Heart left ventricle (tissue), 13 donors: Measurements from ENCODE around the gene ROBO1.

Source experiments
- CTCF ChIP-seq, 12 donors: fragments of 200-600 bp; sonication (generic) in 4 of 12; IDR thresholded peaks; one replicate each; pipeline versions ENCODE4 v1.5.0 to v1.8.0; 2018 to 2022; ENCODE audit warnings: antibody characterized with exemption in 12 of 12, mild to moderate bottlenecking in 5 of 12
- POLR2A ChIP-seq, 2 donors: fragments of 450-650 bp; IDR thresholded peaks; one replicate each; pipeline ENCODE4 v1.6.1; 2017; ENCODE audit warnings: antibody characterized with exemption in 2 of 2, mild to moderate bottlenecking in 2 of 2, moderate library complexity in 2 of 2
- donor health status: ischemic (EF 13 %, LVEDD 7.1; RV severe dilation, severe dysfunction).
- donor health status: DM: no; HTN: yes; CAD: no.
- donor health status: DM: no; HTN: no; CAD: no.
- donor health status: ischemic (EF 25% LVEDD 6.9; RV normal size, moderate dysfunction).
- donor health status: ischemic (EF 25% LVEDD 5.7; RV mildly dilated, moderate dysfunction).
- donor health status: ischemic (EF 35%, LVEDD 5.7; RV mildly dilated, moderate dysfunction).
- donor health status: nonischemic (EF 11% LVEDD 7.7; RV severe dilation, severe dysfunction).
- donor health status: DM: yes; HTN: yes; CAD: no.
- donor health status: PGD.
- donor health status: ischemic (EF 29% LVEDD 5.4; RV normal size, mild dysfunction).
- donor health status: nonischemic (EF 23%, LVEDD 6.1; RV moderate dilation, normal function).

GRCh38 chr3:79161941-79162340 lies 605.9 kb downstream of the ROBO1 start:
- TF ChIP-seq CTCF (IDR thresholded peaks at IDR 0.05) (no peak), POLR2A (IDR thresholded peaks at IDR 0.05) (no peak)
